ENCODE measurements around the gene C4BPB.

Gene C4BPB

GRCh38 chr1:207060596-207060995, 28.1 kb upstream of the C4BPB start:
- no peak for DNase-seq (ENCODE audit: low read depth)
- TF ChIP-seq CTCF (IDR thresholded peaks at IDR 0.05; ENCODE audit: low read length, missing control alignments), result no peak
- H3K4me3 ChIP-seq (replicated peaks; ENCODE audit: low read depth, low read length), result no peak overlapping the region

DNA sequence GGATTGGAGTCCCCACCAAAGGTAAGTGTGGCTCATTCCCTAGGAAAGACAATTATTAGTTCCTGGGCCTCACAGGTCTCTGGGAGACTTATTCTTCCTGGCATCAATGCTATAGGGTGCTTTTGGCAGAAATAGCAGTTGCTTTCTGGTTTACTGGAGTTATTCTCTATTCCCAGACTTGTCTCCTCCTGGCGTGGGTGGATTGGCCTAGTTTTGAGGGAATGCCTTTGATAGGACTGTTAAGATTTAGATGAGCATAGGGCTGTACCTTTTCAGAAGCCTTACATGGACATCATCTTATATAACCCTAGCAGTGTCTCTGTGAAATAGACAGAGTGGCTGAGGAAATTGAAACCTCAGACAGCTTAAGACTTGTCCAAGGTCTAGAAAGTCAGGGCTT, 26.6 kb upstream of the C4BPB start:
- DNase-seq (ENCODE audit: low read depth), result no peak
- no peak overlapping the region for H3K4me3 ChIP-seq (replicated peaks; ENCODE audit: low read depth, low read length)
- TF ChIP-seq CTCF (IDR thresholded peaks at IDR 0.05; ENCODE audit: low read length, missing control alignments), result no peak

- no peak for TF ChIP-seq CTCF (IDR thresholded peaks at IDR 0.05; ENCODE audit: low read length, missing control alignments)
- DNase-seq (ENCODE audit: low read depth), result no peak
- no peak overlapping the region for H3K4me3 ChIP-seq (replicated peaks; ENCODE audit: low read depth, low read length)
Measured at GRCh38 chr1:207063014-207063413, 25.6 kb upstream of the C4BPB start.

DNA sequence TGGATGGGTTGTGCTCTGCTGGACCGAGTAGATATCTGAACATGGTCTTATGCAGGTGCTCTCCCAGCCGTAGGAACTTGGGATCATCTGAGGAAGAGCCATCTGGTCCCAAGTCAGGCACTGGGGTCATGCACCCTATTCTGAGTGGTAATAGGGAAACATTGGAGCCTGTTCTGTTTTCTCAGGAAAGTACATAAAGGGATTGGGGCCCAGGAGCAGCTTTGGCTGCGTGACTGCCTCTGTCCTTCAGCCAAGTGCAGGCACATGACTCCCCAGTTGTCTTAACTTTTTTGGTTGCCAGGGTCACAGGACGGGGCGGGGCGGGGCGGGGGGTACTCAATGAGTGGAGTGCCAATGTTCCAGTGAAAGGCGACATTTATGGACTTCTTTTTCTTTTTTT, 24.1 kb upstream of the C4BPB start:
- TF ChIP-seq CTCF (IDR thresholded peaks at IDR 0.05; ENCODE audit: low read length, missing control alignments), result no peak
- DNase-seq (ENCODE audit: low read depth), result no peak
- no peak overlapping the region for H3K4me3 ChIP-seq (replicated peaks; ENCODE audit: low read depth, low read length)

- no peak for TF ChIP-seq CTCF (IDR thresholded peaks at IDR 0.05; ENCODE audit: low read length, missing control alignments)
- H3K4me3 ChIP-seq (replicated peaks; ENCODE audit: low read depth, low read length), result no peak overlapping the region
- DNase-seq (ENCODE audit: low read depth), result no peak
Measured at GRCh38 chr1:207067185-207067584, 21.5 kb upstream of the C4BPB start.

GRCh38 chr1:207067665-207068064, 21.0 kb upstream of the C4BPB start:
- TF ChIP-seq CTCF (IDR thresholded peaks at IDR 0.05; ENCODE audit: low read length, missing control alignments), result no peak
- no peak for DNase-seq (ENCODE audit: low read depth)
- no peak overlapping the region for H3K4me3 ChIP-seq (replicated peaks; ENCODE audit: low read depth, low read length)

DNA sequence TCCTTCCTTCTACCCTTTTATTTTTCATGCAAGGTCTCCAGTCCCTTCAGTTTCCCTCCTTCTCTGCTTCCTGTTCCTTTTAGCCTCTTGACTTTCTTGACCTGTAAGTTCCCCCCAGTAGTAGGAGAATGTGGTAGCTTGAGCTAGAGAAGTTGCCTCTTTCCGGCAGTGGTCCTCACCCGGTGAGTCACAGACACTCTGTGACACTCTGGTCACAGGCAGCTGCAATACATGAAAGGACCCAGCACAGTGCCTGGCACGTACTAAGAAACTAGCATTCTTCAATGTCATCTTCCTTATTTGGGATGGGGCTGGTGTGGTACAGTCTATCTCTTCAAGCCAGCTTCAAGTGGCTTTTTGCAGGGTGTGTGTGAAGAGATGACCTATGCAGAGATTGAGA, 19.6 kb upstream of the C4BPB start:
- DNase-seq (ENCODE audit: low read depth), result no peak
- H3K4me3 ChIP-seq (replicated peaks; ENCODE audit: low read depth, low read length), result no peak overlapping the region
- TF ChIP-seq CTCF (IDR thresholded peaks at IDR 0.05; ENCODE audit: low read length, missing control alignments), result no peak
